HG03066 (cell line): ENCODE results near the gene FAM13A.

Experiments
- ATAC-seq: cut with Tn5 transposase; IDR thresholded peaks from one replicate; pipeline ENCODE4 v1.9.1; 2021; ENCODE audit warnings: low read depth; ENCODE audit not compliant: unreplicated experiment

Gene FAM13A

DNA sequence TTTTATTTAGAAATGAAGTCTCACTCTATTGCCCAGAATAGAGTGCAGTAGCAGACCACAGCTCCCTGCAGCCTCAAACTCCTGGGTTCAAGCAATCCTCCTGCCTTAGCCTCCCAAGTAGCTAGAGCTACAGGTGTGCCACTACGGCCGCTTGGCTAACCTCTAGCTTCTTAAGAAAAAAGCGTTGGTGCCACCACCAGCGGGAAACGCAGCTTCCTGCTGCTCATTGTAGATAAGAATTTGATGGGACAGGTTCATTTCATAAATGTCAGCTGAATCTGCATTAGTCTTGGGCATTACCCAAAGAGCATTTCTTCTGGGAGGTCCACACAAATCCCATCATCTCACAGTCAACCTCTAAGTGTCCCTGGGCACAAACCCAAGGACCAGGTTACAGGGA is 326.2 kb downstream of the FAM13A start:
- ATAC-seq, result no peak

DNA sequence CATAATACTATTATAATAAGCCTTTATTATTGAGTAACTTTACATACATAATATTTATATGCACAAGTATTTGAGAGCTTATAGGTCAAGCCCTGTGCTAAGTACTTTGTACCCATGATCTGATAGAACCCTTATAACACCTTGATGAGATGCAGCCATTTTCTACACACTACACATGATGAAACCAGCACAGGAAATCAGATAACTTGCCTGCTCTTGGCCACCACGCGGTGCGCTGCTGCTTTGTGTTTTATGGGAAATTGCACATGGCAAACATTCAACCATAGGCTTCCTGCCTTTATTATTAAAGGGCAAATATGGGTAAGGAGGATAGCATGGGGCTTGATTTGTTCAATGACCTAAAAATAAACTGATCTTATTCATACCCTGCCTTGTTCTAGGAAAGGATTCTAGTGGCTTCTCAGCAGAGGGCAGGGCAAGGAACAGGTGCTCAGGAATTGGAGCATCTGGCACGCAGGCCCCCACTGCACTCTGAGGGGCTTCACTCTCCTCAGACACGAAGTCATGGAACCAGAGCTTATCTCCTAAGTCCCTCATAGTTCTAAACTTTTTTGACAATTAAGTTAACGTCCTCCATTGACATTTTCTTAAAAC is 327.7 kb downstream of the FAM13A start:
- no peak for ATAC-seq

DNA sequence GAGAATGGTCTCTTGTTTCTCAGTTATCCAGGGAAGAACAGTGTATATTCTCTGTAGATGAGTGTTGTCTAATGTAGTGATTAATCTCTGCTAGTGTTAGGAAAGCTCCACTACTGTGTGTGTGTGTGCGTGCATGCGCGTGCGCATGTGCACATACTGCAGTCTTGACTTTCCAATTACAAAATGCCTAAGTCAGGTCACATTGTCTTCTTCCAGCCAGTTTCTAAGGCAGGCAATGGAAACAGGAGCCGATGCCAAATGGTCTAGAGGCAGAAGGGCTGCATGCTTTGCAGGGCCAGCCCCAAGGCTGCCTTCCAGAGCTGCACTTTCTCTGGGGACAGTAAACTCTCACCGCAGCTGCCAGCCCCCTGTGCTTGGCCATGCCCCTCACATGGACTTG is 328.8 kb downstream of the FAM13A start:
- ATAC-seq, result no peak

DNA sequence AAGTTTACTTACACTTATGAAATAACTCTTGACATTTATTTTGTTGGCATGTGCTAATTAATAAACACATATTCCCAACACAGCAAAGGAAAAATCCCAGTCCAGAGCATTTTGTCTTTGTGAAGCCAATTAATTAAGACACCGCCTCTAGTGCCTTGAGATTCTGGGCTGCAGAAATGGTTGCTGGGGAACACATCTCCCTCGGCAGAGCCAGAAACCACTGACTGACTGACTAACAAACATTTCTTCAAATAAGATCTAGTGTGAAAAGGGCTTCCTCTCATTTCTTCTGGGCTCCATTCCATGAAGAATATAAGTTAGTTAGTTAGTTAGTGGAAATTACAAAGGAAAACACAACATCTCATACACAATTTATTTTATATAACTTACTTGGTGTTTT is 331.0 kb downstream of the FAM13A start:
- no peak for ATAC-seq

DNA sequence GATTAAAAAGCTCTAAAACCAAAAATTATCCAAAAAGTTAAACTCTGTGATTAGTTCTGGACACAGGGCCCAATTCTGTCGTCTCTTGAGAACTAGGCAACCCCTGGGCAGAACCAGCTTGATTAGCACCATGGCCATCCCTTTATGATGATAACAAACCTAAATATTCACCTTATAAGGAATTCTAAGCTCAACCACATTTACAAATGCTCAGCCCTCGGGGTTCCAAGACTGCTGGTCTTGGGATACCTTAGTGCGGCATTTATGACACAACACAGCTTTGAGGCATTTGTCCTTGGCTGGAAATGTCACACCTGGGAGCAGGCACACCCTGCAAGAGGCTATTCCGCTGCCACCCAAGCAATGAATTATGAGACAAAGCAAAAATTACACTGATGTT is 331.8 kb downstream of the FAM13A start:
- ATAC-seq, result no peak

DNA sequence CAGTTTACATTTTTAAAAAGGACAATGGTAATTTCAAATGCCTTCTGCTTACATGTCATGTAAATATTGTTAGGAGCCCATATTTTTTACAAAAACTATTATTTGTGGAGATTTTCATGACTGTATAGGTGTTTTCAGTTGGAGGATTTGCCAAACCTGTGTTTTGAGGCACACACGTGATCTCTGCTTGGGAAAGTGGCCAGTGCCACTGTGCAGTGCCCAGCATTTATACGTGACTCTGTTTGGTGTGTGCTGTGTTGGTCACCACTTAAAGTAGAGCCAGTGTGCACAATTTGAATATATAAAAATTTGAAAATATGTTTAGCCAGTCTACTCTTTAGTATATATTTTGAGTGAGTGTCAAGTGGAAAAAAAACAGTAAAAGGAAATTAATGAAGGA is 332.6 kb downstream of the FAM13A start:
- ATAC-seq, result no peak

DNA sequence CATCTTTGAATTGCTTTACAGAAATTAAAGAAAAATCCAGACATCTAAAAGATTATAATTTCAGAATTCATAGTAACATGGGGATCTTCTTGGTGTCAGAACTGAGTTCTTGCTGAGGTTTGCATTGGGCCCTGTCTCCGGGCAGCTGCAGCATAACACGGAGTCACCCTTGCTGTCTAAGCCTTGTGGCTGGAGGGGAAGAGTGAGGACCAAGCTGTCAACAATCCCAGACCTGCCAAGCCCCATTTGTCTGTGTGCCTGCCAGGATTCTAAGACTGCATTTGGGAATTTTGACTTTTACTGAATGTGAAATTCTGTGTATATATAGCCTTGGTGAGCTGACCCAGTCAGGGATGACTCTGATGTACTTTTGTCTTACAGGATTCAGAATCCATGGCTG is 334.2 kb downstream of the FAM13A start:
- ATAC-seq, result no peak

DNA sequence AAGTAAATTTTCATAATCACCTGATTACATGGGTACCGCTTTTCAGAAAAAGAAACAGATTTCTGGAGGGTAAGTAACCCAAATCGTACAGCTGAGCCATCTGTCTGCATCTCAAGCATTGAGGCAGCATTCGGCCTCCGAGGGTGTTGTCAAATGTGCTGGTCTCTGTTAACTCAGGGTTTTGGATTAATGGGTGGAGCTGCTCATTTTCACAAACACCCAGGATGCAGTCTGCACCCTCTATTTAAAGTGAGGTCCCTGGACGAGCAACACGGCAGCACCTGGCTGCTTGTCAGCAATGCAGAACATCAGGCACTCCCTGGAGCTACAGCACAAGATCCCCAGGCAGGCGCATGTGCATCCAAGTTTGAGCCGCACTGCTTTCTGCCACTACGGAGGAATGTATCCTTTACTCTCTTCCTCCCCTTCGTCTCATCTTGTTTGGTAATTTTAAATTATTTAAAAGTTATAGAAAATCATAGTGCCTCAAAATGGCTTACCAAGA is 334.7 kb downstream of the FAM13A start:
- ATAC-seq, result no peak

DNA sequence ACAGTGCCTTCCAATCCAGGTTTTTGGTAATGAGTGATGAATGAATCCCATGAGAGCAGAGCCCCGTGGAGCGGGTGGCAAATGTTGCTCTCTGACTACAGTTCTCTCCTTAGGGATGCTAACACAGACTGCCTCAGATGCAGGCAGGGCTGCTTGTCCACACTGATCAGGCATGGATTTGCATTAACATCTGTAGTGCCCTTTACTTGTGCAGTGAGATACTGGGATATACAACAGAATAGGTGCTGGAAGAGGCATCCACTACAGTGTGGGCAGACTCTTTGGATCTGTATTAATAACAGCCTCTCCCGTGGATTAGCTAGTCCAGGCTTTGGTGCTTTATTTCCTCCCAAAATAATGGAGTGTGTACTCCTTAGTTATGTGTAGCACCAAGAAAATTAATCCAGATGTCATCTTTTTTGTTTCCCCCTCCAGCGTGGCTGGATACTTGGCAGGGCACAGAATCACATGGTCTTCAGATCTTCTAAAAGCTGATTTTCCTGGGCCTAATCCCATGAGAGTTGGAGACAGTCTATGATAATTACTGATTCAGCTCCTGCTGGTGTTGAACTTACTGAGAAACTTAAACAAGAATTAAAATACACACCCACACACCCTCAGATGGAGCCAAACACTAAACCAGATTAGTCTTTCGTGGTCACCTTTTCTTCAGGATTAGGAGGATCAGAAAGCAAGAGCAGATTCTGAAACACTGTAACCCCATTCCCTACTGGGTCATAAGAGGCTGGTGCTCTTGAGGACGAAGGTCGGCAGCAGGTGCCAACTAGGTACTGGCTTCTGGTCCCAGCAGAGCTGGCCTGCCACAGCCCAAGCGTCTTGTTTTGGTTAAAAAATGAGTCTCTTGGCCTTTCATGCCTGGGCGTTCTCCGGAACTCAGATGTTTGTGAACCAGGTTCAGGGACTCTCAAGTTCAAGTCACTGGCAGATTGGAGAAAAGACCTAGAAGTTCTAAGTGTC is 336.2 kb downstream of the FAM13A start:
- ATAC-seq, result no peak

DNA sequence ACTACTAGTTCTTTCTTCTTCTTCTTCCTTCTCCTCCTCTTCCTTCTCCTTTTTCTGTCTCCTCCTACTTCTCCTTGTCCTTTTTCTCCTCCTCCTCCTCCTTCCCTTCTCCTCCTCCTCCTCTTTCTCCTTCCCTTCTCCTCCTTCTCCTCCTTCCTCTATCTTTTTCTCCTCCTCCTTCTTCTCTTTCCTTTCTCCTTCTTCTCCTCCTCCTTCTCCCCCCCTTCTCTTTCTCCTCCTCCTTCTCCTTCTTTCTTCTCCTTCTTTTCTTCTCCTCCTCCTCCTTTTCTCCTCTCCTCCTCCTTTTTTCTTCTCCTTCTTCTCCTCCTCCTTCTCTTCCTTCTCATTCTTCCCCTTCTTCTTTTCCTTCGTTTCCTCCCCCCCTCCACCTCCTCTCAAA is 337.6 kb downstream of the FAM13A start:
- ATAC-seq, result no peak

DNA sequence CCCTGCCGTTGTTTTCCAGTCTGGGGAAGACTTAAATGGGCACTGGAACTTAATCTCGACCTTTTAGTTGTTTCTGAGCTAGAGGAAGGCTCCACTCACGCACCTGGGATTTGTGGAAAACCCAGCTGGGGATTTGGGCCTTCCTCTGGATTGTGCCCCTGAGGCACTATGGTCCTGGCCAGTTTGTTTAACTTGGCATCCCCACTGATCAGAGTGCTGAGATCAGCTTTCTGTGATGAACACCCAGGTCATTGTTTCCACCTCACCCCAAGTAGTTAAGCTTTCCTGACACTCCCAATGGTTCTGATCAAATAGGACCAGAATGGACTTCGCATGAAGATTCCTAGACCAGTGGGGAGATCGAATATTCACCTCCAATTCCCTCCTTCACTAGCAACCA is 338.9 kb downstream of the FAM13A start:
- ATAC-seq, result no peak

DNA sequence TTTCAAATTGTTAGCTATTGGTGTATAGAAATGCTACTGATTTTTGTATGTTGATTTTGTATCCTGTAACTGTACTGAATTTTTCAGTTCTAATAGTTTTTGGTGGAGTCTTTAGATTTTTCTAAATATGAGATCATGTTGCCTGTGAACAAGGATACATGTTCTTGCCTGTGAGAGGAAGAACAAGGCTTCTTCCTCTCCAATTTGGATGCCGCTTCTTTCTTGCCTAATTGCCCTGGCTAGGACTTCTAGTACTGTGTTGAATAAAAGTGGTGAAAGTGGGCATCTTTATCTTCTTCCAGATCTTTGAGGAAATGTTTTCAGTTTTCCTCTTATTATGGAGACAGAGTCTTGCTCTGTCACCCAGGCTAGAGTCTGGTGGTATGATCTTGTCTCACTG is 343.2 kb downstream of the FAM13A start:
- no peak for ATAC-seq

DNA sequence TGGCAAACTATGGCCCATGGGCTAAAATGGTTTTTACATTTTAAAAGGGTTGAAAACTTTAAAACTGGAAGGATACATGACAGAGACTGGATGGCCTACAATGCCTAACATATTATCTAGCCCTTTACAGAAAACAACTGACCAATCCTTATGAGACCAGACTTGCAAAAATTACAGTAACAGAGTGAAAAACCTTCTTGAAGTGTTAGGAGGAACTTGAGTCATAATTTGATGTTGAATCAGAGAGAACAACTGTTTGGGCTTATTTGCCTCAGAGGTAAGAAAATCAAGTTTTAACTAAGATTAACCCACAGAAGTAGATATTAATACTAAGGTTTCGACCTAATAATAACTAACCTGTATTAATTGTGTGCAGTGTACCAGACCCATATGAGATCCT is 347.0 kb downstream of the FAM13A start:
- ATAC-seq, result no peak

DNA sequence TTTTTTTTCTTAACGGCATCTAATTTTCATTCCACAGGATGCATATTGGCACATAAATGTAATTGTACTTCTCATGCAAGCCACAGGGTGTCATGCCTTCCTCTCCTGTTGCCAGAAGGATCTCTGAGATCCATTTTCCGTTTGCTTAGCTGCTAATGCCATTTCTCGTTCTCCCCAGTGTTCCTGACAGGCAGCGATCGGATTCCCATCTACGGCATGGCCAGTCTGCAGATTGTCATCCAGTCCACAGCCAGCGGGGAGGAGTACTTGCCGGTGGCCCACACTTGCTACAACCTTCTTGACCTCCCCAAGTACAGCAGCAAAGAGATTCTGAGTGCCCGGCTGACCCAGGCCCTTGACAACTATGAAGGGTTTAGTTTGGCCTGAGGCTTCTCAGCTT is 350.4 kb downstream of the FAM13A start:
- no peak for ATAC-seq

DNA sequence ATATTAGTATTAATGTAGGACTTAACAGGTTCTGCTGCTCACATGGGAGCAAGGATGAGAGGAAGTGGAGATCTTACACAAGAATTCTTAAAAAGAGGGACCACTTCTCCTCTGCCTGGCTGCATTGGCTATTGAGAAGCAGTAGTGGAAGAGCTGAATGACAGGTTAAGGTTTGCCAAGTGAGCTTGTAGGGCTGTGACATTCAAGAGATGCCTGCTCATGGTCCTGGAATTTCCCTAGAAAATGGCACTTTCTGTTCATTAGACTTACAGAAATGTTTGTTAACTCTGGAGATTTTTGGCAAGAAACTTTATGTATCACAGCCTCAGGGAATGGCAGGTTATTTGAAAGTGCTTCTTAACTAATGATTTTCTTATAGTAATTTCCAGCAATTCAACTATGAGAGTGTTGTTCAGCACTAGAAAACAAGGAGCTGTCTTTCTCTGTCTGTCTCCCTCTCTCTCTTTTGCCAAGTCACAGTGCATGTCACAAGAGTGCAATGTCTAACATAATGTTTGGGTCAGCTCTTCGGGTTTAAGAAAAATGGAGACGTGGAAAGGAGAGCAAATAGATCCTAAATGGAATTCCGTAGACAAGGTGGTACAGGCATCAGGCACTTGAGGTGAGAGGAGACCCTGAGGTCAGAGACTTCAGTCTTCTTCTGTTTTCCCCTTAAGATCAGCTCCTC is 351.0 kb downstream of the FAM13A start:
- no peak for ATAC-seq

DNA sequence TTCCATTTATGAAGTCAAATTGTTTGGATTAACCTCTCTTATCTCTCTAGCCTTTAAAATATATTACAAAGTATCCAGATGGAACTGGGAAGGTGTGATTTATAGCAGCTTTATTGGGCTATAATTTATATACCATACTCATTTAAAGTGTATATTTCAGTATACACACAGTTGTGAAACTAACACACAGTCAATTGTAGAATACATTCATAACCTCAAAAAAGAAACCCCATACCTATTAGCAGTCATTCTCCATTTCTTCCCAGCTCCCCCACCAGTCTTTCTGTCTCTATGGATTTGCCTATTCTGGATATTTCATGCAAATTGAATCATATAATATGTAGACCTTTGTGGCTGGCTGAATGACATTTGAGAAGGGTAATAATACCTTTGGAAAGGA is 351.8 kb downstream of the FAM13A start:
- ATAC-seq, result no peak

DNA sequence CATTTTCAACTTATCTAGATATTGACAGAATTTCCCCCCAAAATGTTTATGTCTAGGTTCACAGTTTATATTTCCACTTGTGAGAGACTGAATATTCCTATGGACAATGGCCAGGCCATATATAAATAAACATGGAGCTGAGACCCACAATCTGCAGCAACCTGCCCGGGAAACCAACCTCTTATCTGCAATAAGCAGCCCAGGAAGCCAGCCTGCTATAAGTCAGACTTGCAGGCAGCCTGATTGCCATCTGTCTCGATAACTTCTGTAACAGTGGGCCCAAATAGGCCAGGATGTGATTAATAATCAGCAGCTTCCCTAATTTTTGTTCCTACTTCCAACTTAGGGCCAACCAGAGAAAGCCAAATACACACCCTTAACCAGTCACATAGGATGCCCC is 354.2 kb downstream of the FAM13A start:
- no peak for ATAC-seq

DNA sequence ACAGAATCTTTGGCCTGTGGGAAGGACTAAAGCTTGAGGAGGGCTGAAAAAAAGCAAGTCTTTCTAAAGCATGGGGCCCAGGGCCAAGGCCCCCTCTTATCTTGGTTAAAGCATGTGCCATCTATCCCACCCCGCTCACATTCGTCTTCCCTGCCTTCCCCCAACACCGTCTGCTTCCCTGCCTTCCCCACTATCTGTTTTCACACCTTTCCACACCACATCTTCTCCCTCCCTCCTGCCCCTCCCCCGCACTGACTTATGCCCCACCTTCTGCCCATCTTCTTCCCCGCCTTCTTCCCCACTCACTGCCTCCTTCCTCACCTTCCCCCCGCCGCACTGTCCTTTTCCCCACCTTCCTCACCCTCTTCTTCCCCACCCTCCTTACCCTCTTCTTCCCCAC is 358.5 kb downstream of the FAM13A start:
- ATAC-seq, result no peak

DNA sequence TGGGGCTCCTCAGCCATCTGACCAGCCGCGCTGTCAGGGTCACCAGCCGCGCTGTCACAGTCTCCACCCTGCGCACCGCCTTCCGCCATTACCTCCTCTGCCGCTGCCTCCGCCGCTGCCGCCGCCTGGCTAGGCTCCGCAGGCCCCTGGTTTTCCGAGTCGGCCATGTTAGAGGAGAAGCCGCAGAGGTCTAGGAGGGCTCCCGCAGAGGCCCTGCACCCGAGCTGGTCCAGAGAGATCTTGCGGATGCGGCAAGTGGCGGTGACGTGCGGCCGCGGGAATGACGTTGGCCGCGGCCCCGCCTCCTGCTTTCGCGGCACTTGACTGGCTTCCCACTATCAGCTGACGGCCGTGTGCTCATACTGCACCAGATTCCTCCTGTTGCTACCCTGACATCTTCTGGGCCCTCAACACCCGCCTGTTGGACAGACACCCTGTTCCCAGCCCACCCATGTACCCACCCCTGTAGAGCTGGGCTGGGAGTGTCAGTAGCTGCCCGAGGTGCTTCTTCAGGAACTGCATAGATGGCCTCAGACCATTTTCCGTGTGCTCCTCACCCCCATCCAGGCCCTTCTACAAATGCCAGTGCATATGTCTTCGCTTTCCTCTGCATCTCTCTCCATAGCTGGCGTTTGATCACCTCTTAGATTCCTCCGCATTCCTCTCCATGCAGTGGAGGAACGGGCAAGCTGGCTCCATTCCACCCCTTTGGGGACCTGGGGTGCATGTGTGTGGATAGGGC is 359.2 kb downstream of the FAM13A start, which contains the start of gene NAP1L5:
TSS of gene NAP1L5 (minus strand) at position 242 of the 742 bp plus-strand sequence. CDS start at position 167, 75 bp downstream.
- peak; percentile 91 for ATAC-seq

DNA sequence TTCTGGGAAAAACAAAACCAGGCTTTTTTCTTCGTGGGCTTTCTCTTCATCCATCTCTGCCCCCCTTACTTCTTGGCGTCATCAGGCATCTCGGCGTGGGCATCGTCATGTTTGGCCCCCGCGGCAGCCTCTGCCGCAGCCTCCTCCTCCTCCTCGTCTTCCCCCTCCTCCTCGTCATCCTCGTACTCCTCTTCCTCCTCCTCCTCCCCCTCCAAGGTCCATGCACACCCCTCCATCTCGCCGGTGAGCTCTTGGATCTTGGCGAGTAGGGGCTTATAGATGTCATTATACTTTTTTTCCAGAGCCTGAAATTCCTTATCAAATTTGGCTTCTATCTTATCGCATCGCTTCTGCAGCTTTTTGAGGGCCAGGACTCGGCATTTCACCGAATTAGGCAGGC is 359.8 kb downstream of the FAM13A start:
- ATAC-seq, result peak; percentile 7
